K562 (cell line): ENCODE data around the gene ALG9. TPM values are rescaled to one million over a fixed set of nuclear protein-coding genes. Genes with fewer than 3 reads are reported as not detected.

Experiments used
- CREM ChIP-seq: IDR thresholded peaks from 2 replicates; pipeline ENCODE4 v1.6.1; 2014; ENCODE audit warnings: antibody characterized with exemption, low read depth
- HNRNPLL ChIP-seq: fragments of 200-400 bp; formaldehyde crosslinking; IDR thresholded peaks from 2 replicates; pipeline ENCODE4 v1.6.1; 2017; ENCODE audit warnings: low read length, low read depth, mild to moderate bottlenecking; ENCODE audit not compliant: poor library complexity, severe bottlenecking
- HNRNPUL1 ChIP-seq: fragments of 200-400 bp; formaldehyde crosslinking; IDR thresholded peaks from 2 replicates; pipeline ENCODE4 v1.6.1; 2017; ENCODE audit warnings: low read length
- MGA ChIP-seq: fragments of 450-650 bp; IDR thresholded peaks from 2 replicates; pipeline ENCODE4 v1.6.1; 2016; ENCODE audit warnings: mild to moderate bottlenecking, moderate library complexity
- MYBL2 ChIP-seq, 2 experiments: fragments of 450-650 bp in 1 of 2; sonication (generic) in 1 of 2; formaldehyde crosslinking in 1 of 2; IDR thresholded peaks; 2 replicates each; pipeline versions ENCODE4 v1.6.1 to v1.8.1; 2017 to 2022; ENCODE audit warnings: borderline replicate concordance in 1 of 2, inconsistent platforms in 1 of 2, low read depth in 1 of 2, mild to moderate bottlenecking in 1 of 2, missing genetic modification reagents in 1 of 2, moderate library complexity in 1 of 2
- SAP30 ChIP-seq: fragments of 200-600 bp; sonication (generic); IDR thresholded peaks from 2 replicates; pipeline ENCODE4 v1.6.1; 2012; ENCODE audit warnings: borderline replicate concordance, low read depth, mild to moderate bottlenecking, moderate library complexity, low read length, control low read depth, inconsistent platforms; ENCODE audit not compliant: insufficient read depth, poor library complexity, severe bottlenecking
- ZNF57 ChIP-seq: fragments of 450-650 bp; formaldehyde crosslinking; IDR thresholded peaks from 2 replicates; pipeline ENCODE4 v1.4.0; 2020; ENCODE audit warnings: mild to moderate bottlenecking, moderate library complexity
- ZNF589 ChIP-seq: fragments of 200-800 bp; sonication (Bioruptor generic); IDR thresholded peaks from 2 replicates; pipeline ENCODE4 v1.6.1; 2016; ENCODE audit warnings: low read depth, missing genetic modification characterization, missing compliant biosample characterization
- polyA plus RNA-seq, 8 experiments: library from polyadenylated mRNA; depleted of rRNA in 4 of 8; stranded (reverse) in 5 of 8; unstranded in 3 of 8; fragments of >200 nt; fragmentation: Nextera tagmentation in 2 of 8; fragmentation: Illumina TruSeq in 1 of 8; extraction: Ambion mirVana in 2 of 8; extraction: Trizol in 1 of 8; gene quantifications; 2 replicates each; pipeline versions ENCODE4 v1.2.1 to v1.2.3, GENCODE V29; 2011 to 2014; ENCODE audit warnings: inconsistent platforms in 1 of 8, missing spikeins in 1 of 8
- total RNA-seq, 7 experiments: library from RNA; depleted of rRNA in 6 of 7; stranded (reverse); fragments of >200 nt in 6 of 7; fragmentation: Illumina TruSeq in 2 of 7; extraction: Trizol in 2 of 7; gene quantifications; 2 replicates each; pipeline versions ENCODE4 v1.2.1 to v1.2.3, GENCODE V29; 2011 to 2021; ENCODE audit warnings: low replicate concordance in 1 of 7
- TF ChIP-seq, protein P1 (sequence below): fragments of 450-650 bp; formaldehyde crosslinking; conservative IDR thresholded peaks from 2 replicates; pipeline ENCODE4 v1.4.0; 2022; ENCODE audit warnings: mild to moderate bottlenecking, missing genetic modification characterization
- TF ChIP-seq, protein P2 (sequence below): fragments of 250-450 bp; sonication (Bioruptor Pico); IDR thresholded peaks from 2 replicates; pipeline ENCODE4 v1.8.0; 2021; ENCODE audit warnings: mild to moderate bottlenecking, moderate library complexity
- TF ChIP-seq, protein P3 (sequence below): sonication (generic); formaldehyde crosslinking; IDR thresholded peaks from 2 replicates; pipeline ENCODE4 v1.8.1; 2023; ENCODE audit warnings: mild to moderate bottlenecking, missing genetic modification reagents, moderate library complexity

Gene ALG9
- total and polyA plus RNA-seq, 9 of the 15 experiments (the other 6 are each of a cell fraction or from before 2014, with no cell fraction given), result 11.5 to 40.5 (median 24.9) TPM

- TF ChIP-seq, protein P1, sequence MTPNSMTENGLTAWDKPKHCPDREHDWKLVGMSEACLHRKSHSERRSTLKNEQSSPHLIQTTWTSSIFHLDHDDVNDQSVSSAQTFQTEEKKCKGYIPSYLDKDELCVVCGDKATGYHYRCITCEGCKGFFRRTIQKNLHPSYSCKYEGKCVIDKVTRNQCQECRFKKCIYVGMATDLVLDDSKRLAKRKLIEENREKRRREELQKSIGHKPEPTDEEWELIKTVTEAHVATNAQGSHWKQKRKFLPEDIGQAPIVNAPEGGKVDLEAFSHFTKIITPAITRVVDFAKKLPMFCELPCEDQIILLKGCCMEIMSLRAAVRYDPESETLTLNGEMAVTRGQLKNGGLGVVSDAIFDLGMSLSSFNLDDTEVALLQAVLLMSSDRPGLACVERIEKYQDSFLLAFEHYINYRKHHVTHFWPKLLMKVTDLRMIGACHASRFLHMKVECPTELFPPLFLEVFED, result no peak
- no peak for TF ChIP-seq CREM
- TF ChIP-seq MGA, result no peak
- no peak for TF ChIP-seq HNRNPUL1
- TF ChIP-seq, protein P2, sequence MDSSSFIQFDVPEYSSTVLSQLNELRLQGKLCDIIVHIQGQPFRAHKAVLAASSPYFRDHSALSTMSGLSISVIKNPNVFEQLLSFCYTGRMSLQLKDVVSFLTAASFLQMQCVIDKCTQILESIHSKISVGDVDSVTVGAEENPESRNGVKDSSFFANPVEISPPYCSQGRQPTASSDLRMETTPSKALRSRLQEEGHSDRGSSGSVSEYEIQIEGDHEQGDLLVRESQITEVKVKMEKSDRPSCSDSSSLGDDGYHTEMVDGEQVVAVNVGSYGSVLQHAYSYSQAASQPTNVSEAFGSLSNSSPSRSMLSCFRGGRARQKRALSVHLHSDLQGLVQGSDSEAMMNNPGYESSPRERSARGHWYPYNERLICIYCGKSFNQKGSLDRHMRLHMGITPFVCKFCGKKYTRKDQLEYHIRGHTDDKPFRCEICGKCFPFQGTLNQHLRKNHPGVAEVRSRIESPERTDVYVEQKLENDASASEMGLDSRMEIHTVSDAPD (CRISPR knock-in tag), result no peak
- no peak for TF ChIP-seq SAP30
- TF ChIP-seq, protein P3, sequence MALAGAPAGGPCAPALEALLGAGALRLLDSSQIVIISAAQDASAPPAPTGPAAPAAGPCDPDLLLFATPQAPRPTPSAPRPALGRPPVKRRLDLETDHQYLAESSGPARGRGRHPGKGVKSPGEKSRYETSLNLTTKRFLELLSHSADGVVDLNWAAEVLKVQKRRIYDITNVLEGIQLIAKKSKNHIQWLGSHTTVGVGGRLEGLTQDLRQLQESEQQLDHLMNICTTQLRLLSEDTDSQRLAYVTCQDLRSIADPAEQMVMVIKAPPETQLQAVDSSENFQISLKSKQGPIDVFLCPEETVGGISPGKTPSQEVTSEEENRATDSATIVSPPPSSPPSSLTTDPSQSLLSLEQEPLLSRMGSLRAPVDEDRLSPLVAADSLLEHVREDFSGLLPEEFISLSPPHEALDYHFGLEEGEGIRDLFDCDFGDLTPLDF (CRISPR knock-in tag), result no peak
- no peak for TF ChIP-seq HNRNPLL
- TF ChIP-seq MYBL2 (IDR thresholded peaks at IDR 0.05; ENCODE audit: low read depth), result no peak
- TF ChIP-seq MYBL2 (CRISPR knock-in tag; IDR thresholded peaks at IDR 0.05; ENCODE audit: borderline replicate concordance), result no peak
- TF ChIP-seq ZNF57 (CRISPR knock-in tag), result no peak
- no peak for TF ChIP-seq ZNF589 (CRISPR knock-in tag)
Measured at GRCh38 chr11:111870522-111870885, 877 bp downstream of the ALG9 start (continued).
